Glomerular endothelial cell (primary cell): ENCODE results near the gene PAQR4. TPM values are rescaled to one million over a fixed set of nuclear protein-coding genes. Genes with fewer than 3 reads are reported as not detected.

Experiments
- DNase-seq: peaks from one replicate; pipeline ENCODE4 v3.0.0-alpha.2; 2011; ENCODE audit warnings: low read depth, low spot score; ENCODE audit errors: extremely low read depth
- total RNA-seq: library from RNA; depleted of rRNA; stranded (reverse); fragments of >200 nt; gene quantifications from 2 replicates; pipeline ENCODE4 v1.2.3, GENCODE V29; 2015

Gene PAQR4
- total RNA-seq, 1 donor from 2014 or later = 14.9 TPM

- no peak for DNase-seq
Observed at GRCh38 chr16:2977440-2977839, 8.3 kb downstream of the PAQR4 start.

GRCh38 chr16:2979669-2980226 lies 10.6 kb downstream of the PAQR4 start:
- no peak for DNase-seq

DNA sequence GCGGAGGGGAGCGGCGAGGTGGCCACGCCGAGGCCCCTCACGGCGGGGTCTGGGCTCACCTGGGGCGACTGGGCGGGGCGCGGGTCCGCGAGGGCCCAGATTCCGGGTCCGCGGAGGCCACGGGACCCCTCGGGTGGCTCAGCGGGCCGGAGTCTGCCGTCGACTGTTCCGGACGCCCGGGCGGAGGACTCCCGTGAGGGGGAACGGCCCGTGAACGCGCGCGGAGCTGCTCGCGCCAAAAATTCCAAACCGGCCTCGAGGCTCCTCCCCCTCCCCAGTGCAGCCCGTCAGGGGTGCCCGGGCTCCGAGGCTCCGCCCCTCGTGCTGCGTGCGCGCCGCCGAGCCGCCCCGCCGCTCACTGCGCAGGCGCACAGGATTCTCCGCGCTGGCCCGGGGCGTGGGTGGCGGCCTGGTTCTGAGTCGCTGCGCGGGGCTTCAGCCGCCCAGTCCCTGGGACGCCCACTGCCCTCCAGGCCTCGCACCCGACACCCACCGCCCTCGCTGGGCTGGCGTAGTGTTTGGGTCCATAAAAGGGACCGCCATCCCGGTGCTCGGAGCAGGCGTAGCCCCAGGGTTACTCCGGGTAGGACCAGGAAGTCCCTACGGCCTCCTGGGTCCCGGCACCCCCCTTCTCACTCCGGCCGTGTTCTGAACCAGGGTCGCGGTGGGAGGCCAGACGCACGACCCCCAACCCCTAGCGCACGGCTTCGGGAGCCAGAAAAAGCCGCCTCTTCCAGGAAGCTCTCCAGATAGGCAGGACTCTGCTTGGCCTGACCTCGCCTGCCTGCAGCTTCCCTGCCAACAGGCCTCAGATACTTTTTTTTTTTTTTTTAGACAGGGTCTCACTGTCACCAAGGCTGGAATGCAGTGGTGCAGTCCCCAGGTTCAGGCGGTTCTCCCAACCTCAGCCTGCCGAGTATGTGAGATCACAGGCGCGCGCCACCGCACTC lies 11.4 kb downstream of the PAQR4 start, which contains the start of gene PKMYT1:
TSS of gene PKMYT1 (minus strand) at position 220 of the 950 bp plus-strand sequence. CDS start 789 bp downstream, outside the sequence.
- DNase-seq = no peak

- no peak for DNase-seq
Observed at GRCh38 chr16:2981177-2981898, 12.2 kb downstream of the PAQR4 start.

GRCh38 chr16:2981899-2982250 lies 12.7 kb downstream of the PAQR4 start:
- DNase-seq = no peak

DNA sequence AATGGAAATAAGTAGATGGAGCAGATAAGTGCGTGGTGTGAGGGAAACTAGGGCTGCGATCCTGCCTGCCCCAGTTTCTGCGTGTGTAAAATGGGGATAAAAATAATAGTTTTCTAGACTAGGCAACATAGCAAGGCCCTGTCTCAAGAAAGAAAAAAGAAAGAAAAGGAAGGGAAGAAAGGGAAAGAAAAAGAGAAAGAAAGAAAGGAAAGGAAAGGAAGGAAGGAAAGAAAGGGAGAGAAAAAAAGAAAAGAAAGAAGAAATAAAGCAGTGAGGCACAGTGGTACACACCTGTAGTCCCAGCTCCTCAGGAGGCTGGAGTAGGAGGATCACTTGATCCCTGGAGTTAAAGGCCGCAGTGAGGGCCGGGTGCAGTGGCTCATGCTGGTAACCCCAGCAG lies 13.3 kb downstream of the PAQR4 start:
- DNase-seq = no peak

DNA sequence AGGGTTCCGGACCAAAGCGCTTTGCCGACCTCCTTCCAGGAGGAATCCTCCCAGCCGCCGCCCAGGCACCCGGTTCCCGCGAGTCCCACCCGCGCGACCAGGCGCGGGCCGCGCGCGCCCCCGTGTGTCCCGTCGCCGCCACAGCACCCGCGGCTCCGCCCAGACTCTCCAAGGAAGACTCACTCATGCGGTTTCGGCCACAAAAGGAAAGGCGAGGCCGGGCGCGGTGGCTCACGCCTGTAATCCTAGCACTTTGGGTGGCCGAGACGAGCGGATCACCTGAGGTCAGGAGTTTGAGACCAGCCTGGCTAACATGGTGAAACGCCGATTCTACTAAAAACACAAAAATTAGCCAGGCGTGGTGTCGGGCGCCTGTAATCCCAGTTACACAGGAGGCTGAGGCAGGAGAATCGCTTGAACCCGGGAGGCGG lies 14.6 kb downstream of the PAQR4 start:
- DNase-seq = no peak

GRCh38 chr16:2985462-2985861 lies 16.3 kb downstream of the PAQR4 start:
- no peak for DNase-seq

DNA sequence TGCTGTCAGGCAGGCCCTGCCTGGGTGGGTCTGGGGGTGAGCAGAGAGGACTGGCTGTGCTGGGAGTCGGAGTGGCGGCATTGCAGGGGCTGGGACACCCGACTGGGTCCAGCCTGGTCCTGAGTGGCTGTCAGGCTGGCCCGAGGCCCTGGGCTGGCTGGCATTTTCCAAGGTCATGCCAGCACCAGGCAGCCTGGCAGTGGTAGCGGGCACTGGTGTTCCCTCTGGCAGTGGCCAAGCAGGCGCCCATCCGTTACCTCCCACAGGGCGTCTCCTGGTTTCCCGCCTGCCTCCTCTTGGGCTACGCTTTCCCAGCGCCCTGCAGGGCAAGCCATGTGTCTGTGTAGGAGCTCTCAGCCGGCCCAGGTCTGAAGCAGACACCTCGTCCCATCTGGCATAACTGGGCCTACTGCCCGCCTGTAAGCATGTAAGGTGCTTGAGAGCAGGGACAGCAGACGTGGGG lies 16.8 kb downstream of the PAQR4 start:
- no peak for DNase-seq

- no peak for DNase-seq
Observed at GRCh38 chr16:2986623-2987188, 17.6 kb downstream of the PAQR4 start.

GRCh38 chr16:2987286-2987685 lies 18.1 kb downstream of the PAQR4 start:
- no peak for DNase-seq

GRCh38 chr16:2987833-2988232 lies 18.7 kb downstream of the PAQR4 start:
- DNase-seq = no peak

- no peak for DNase-seq
Observed at GRCh38 chr16:2988590-2989099, 19.5 kb downstream of the PAQR4 start.

DNA sequence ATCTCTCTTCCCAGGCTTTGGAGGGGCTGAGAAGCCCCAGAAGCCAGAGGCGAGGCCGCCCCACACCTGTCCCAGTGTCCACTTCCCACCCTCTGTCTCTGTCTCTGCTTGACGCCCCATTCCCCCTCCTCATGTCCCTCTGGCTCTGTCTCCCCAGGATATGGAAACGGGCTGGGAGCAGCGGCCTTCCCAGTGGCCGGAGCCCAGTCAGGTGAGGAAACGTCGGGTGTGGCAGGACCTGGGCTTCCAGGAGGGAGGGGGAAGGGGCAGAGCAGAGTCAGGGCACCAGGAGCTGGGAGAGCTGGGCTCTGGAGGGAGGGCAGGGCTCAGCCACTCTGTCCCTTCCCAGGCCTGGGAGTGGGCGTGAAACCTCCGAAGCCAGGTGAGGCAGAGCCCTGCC lies 21.7 kb downstream of the PAQR4 start:
- DNase-seq = no peak

DNA sequence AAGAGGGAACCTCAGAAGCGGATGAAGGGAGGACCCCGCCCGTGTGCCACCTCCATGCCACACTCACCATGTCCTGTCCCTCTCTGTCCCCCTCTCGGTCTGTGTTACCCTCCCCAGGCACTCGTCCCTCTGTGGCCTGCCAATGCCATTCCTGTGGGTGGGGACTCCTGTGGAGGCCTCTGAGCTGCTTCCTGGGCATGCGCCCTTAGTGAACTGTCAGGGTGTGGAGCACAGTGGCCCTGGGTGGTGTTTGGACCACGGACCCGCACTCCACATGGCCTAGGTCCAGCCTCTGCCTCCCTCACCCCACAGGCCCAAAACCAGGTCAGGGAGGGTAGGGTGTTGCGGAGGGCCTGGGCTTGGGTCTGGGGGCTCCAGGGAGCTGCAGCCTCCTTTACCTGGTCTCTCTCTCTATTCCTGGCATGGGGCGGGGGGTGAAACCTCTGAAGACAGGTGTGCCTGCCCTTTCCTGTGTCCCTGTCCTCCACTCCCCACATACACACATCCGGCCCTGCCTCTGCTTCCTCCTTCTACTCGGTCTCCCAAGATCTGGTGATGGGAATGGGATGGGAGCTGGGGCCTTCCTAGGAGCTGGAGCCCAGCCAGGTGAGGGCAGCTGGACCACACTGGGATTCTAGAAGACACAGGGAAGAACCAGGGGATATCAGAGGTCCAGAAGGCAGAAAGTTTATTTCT lies 22.6 kb downstream of the PAQR4 start:
- DNase-seq = no peak

GRCh38 chr16:2992383-2993081 lies 23.4 kb downstream of the PAQR4 start:
- no peak for DNase-seq

- no peak for DNase-seq
Observed at GRCh38 chr16:2996298-2996697, 27.1 kb downstream of the PAQR4 start.

GRCh38 chr16:2999929-3000328 lies 30.8 kb downstream of the PAQR4 start:
- DNase-seq = no peak

- DNase-seq = no peak
Observed at GRCh38 chr16:3000540-3000939, 31.4 kb downstream of the PAQR4 start.

DNA sequence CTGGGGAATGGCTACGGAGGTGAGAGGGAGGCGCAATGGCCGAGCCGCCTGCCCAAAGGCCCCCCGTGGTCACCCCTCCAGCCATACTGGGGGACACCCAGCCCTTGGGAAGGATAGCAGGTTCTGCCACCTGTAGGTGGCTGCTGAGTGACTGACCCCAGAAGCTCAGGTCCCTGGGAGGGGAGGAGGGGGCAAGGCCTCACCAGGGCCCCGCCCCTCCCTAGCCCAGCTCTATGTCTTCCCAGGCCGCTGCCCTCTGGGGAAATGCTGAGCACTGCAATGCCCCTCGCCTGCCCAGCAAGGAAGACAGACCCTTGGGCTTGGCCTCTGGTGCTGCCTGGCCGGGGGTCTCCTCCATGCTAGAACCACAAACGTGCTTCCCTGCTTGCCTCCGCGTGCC lies 32.2 kb downstream of the PAQR4 start:
- no peak for DNase-seq
